ENCODE results near the gene BANP.

DNA sequence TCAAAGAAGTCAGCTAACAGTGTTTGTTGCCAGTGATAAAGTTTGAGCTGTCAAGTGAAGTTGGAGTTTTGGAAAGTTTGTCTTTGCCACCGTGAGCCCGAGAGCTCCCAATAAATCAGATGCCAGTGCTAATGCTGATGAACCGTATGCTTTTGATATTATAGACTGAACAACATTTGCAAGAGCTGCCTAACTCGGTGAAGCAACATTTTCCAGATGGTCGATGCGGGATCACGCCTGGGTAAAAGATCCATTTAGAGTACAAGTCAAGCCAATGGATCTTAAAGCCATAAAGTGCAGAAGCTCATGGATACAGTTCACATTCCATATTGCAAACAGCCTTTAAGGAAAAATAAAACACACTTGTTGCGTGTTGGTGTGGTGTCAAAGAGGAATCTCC is 9.6 kb downstream of the BANP start:
- no peak for TF ChIP-seq POLR2A (IDR thresholded peaks at IDR 0.05; ENCODE audit: low read length)
- TF ChIP-seq GATA1 (IDR thresholded peaks at IDR 0.05; ENCODE audit: low read depth, low read length), result no peak

Measured in erythroblast (primary cell).